ENCODE data around the gene TDP2. TPM values are rescaled to one million over a fixed set of nuclear protein-coding genes. Genes with fewer than 3 reads are reported as not detected.

Gene TDP2
- total and polyA plus RNA-seq, 9 of the 15 experiments (the other 6 are each of a cell fraction or from before 2014, with no cell fraction given) = 27.7 to 60.1 (median 31.8) TPM

- ATAC-seq (no peak), DNase-seq (ENCODE audit: extremely low read depth in 1 of 4, low spot score in 3 of 4) (no peak), FAIRE-seq (no peak)
- H3K9me1 ChIP-seq (ENCODE audit: control insufficient read depth, insufficient read depth, low read length) = no peaks in the 10 kb centered on the region
- TF ChIP-seq SFPQ (IDR thresholded peaks at IDR 0.05; ENCODE audit: low read depth, low read length) = no peak
- no peak for TF ChIP-seq TAF9B (IDR thresholded peaks at IDR 0.05; ENCODE audit: partially characterized antibody)
- no peak for TF ChIP-seq HCFC1 (IDR thresholded peaks at IDR 0.05; ENCODE audit: low read depth, low read length)
- no peak for TF ChIP-seq IRF2 (CRISPR knock-in tag; IDR thresholded peaks at IDR 0.05)
- no peak for TF ChIP-seq PTRF (tag; IDR thresholded peaks at IDR 0.05)
- TF ChIP-seq, protein P1, sequence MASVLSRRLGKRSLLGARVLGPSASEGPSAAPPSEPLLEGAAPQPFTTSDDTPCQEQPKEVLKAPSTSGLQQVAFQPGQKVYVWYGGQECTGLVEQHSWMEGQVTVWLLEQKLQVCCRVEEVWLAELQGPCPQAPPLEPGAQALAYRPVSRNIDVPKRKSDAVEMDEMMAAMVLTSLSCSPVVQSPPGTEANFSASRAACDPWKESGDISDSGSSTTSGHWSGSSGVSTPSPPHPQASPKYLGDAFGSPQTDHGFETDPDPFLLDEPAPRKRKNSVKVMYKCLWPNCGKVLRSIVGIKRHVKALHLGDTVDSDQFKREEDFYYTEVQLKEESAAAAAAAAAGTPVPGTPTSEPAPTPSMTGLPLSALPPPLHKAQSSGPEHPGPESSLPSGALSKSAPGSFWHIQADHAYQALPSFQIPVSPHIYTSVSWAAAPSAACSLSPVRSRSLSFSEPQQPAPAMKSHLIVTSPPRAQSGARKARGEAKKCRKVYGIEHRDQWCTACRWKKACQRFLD (CRISPR knock-in tag; IDR thresholded peaks at IDR 0.05) = no peak
- TF ChIP-seq LCOR (CRISPR knock-in tag; IDR thresholded peaks at IDR 0.05) = no peak
- TF ChIP-seq GATA2 (CRISPR knock-in tag; IDR thresholded peaks at IDR 0.05) = no peak
- no peak for TF ChIP-seq ZBTB34 (CRISPR knock-in tag; IDR thresholded peaks at IDR 0.05)
- TF ChIP-seq TAF1 (IDR thresholded peaks at IDR 0.05; ENCODE audit: control insufficient read depth, extremely low read depth, insufficient read depth, low read length, severe bottlenecking) = no peak
- TF ChIP-seq FOXJ2 (tag; IDR thresholded peaks at IDR 0.05) = no peak
- no peak for TF ChIP-seq CREB1 (IDR thresholded peaks at IDR 0.05)
- no peak for TF ChIP-seq CREB1 (CRISPR knock-in tag; IDR thresholded peaks at IDR 0.05)
- TF ChIP-seq POLR2AphosphoS2 (IDR thresholded peaks at IDR 0.05; ENCODE audit: low read length) = no peak
- TF ChIP-seq NONO (IDR thresholded peaks at IDR 0.05; ENCODE audit: low read depth in 2 of 2, low read length in 1 of 2) = no peak
- no peak for TF ChIP-seq ZNF232 (CRISPR knock-in tag; IDR thresholded peaks at IDR 0.05)
- no peak for TF ChIP-seq EHMT2 (IDR thresholded peaks at IDR 0.05)
- TF ChIP-seq ZNF766 (CRISPR knock-in tag; conservative IDR thresholded peaks at IDR 0.05) = no peak
- no peak for TF ChIP-seq POLR2H (tag; IDR thresholded peaks at IDR 0.05; ENCODE audit: low read depth)
- no peak for TF ChIP-seq BRD9 (IDR thresholded peaks at IDR 0.05; ENCODE audit: low read depth, partially characterized antibody)
- H3K36me3 ChIP-seq (ENCODE audit: control insufficient read depth, insufficient read depth, low read length) = no peaks in the 10 kb centered on the region
- H3K79me2 ChIP-seq (ENCODE audit: control insufficient read depth, insufficient read depth, low read length) = no peaks in the 10 kb centered on the region
- H2AFZ ChIP-seq (ENCODE audit: low read depth, low read length) = no peak overlapping the region
- H3K27me3 ChIP-seq (ENCODE audit: control insufficient read depth in 2 of 2, insufficient read depth in 2 of 2, low read length in 2 of 2) = peaks cover 17% of the 10 kb centered on the region in 2 experiments; a peak in 4 of 5 replicates
- BruUV-seq (replicated peaks) = no TSS peak
- no peaks in the 10 kb centered on the region for H3K9me3 ChIP-seq (replicated peaks; ENCODE audit: control insufficient read depth, insufficient read depth, low read depth, low read length)
- POLR2A ChIA-PET = interaction anchor here (1.2 to 2.7 kb wide), 2 partner anchors 10 to 46 kb away, joined by 3 to 10 read pairs; partner anchors contain the start of genes ACOT13 and TDP2
- no peak overlapping the region for H3K4me3 ChIP-seq
- 5% methylated on average over 5 of the region's 5 CpGs for WGBS (ENCODE audit: insufficient coverage, low coverage, missing lambda C conversion rate)
- CTCF ChIA-PET (ENCODE audit: low intra/inter-chr PET ratio) = no interaction called here
- no peaks in the 10 kb centered on the region for H4K20me1 ChIP-seq (replicated peaks; ENCODE audit: control insufficient read depth, insufficient read depth, low read length)
- H3K27ac ChIP-seq (ENCODE audit: extremely low read depth, low read depth, low read length) = no peak overlapping the region
- no peak overlapping the region for H3K4me2 ChIP-seq (ENCODE audit: insufficient read depth, low read length)
- intact Hi-C loops (cut with micrococcal nuclease) (no loop called here), in situ Hi-C loops (cut with MboI) (no loop called here)
- H3K9ac ChIP-seq (ENCODE audit: insufficient read depth in 1 of 2, low read depth in 2 of 2, low read length in 2 of 2) = no peak overlapping the region
- no peaks in the 10 kb centered on the region for H3K4me1 ChIP-seq (replicated peaks in 1 of 2; ENCODE audit: control insufficient read depth in 2 of 2, insufficient read depth in 2 of 2, low read length in 2 of 2)
Observed at GRCh38 chr6:24619661-24620060, 47.0 kb downstream of the TDP2 start.
